ENCODE results near the gene APBB3. TPM values are rescaled to one million over a fixed set of nuclear protein-coding genes. Genes with fewer than 3 reads are reported as not detected.
"Not testable (repeated sequence)": the region's sequence is repeated elsewhere in the genome, so short reads cannot be mapped to it uniquely, and the experiment has no call there.

APBB3 gene
- total and polyA plus RNA-seq, 7 experiments from 2014 or later, result 6.3 to 77.8 (median 61.6) TPM

- no peaks in the 10 kb centered on the region for H3K4me1 ChIP-seq (ENCODE audit: control insufficient read depth in 2 of 2, insufficient read depth in 2 of 2, low read length in 2 of 2)
- no peaks in the 10 kb centered on the region for H3K27me3 ChIP-seq (ENCODE audit: control insufficient read depth in 2 of 2, insufficient read depth in 2 of 2, low read length in 2 of 2)
- H3K9me3 ChIP-seq (ENCODE audit: control insufficient read depth in 2 of 3, low read length in 3 of 3), result no peaks in the 10 kb centered on the region
- DNase-seq, result no peak
- Mint-ChIP-seq H3K27ac (no peak overlapping the region), H3K36me3 (no peaks in the 10 kb centered on the region), H3K4me1 (peaks cover 0 to 1% (median 0%) of the 10 kb centered on the region in 7 donors), H3K27me3 (peaks cover 0 to 10% (median 0%) of the 10 kb centered on the region in 5 donors), H3K4me3 (no peak overlapping the region), H3K9me3 (peaks cover 0 to 1% (median 0%) of the 10 kb centered on the region in 11 donors)
- CTCF ChIA-PET, result no interaction called here
- POLR2A ChIA-PET, result interaction anchor here (0.6 kb wide), 1 partner anchor 30 kb away, joined by 3 read pairs; no protein-coding TSS in a partner anchor
- intact Hi-C loops (cut with micrococcal nuclease), result no loop called here
- H3K4me3 ChIP-seq (ENCODE audit: low read length), result no peak overlapping the region
- no peak overlapping the region for H3K27ac ChIP-seq (ENCODE audit: low read depth, low read length)
- H3K36me3 ChIP-seq (ENCODE audit: control insufficient read depth in 2 of 3, insufficient read depth in 3 of 3, low read length in 3 of 3), result no peaks in the 10 kb centered on the region
- no peak for ATAC-seq
Observed at GRCh38 chr5:140603734-140604133, 39.3 kb upstream of the APBB3 start.

- ATAC-seq; H3K27ac Mint-ChIP-seq; H3K4me1 ChIP-seq (ENCODE audit: control insufficient read depth in 2 of 2, insufficient read depth in 2 of 2, low read length in 2 of 2); intact Hi-C loops (cut with micrococcal nuclease); H3K36me3 Mint-ChIP-seq; H3K9me3 Mint-ChIP-seq; DNase-seq; H3K27me3 ChIP-seq (ENCODE audit: control insufficient read depth in 2 of 2, insufficient read depth in 2 of 2, low read length in 2 of 2); H3K4me3 Mint-ChIP-seq; H3K4me3 ChIP-seq (ENCODE audit: low read length); H3K27ac ChIP-seq (ENCODE audit: low read depth, low read length); H3K9me3 ChIP-seq (ENCODE audit: control insufficient read depth in 2 of 3, low read length in 3 of 3); H3K27me3 Mint-ChIP-seq; CTCF ChIA-PET; H3K4me1 Mint-ChIP-seq; H3K36me3 ChIP-seq (ENCODE audit: control insufficient read depth in 2 of 3, insufficient read depth in 3 of 3, low read length in 3 of 3): not testable (repeated sequence)
- POLR2A ChIA-PET, result interaction anchor here (0.6 kb wide), 1 partner anchor 31 kb away, joined by 3 read pairs; no protein-coding TSS in a partner anchor
Observed at GRCh38 chr5:140603446-140603698, 39.0 kb upstream of the APBB3 start.

GRCh38 chr5:140602147-140602546 lies 37.7 kb upstream of the APBB3 start:
- no peak for DNase-seq
- Histone ChIP-seq H3K4me1 (ENCODE audit: control insufficient read depth in 2 of 2, insufficient read depth in 2 of 2, low read length in 2 of 2) (no peaks in the 10 kb centered on the region), H3K36me3 (ENCODE audit: control insufficient read depth in 2 of 3, insufficient read depth in 3 of 3, low read length in 3 of 3) (no peaks in the 10 kb centered on the region), H3K27me3 (ENCODE audit: control insufficient read depth in 2 of 2, insufficient read depth in 2 of 2, low read length in 2 of 2) (no peaks in the 10 kb centered on the region), H3K27ac (ENCODE audit: low read depth, low read length) (no peak overlapping the region), H3K9me3 (ENCODE audit: control insufficient read depth in 2 of 3, low read length in 3 of 3) (no peaks in the 10 kb centered on the region), H3K4me3 (ENCODE audit: low read length) (no peak overlapping the region)
- ChIA-PET CTCF (no interaction called here), POLR2A (no interaction called here)
- H3K4me1 Mint-ChIP-seq, result no peaks in the 10 kb centered on the region
- peaks cover 0 to 12% (median 0%) of the 10 kb centered on the region in 5 donors for H3K27me3 Mint-ChIP-seq
- H3K4me3 Mint-ChIP-seq, result no peak overlapping the region
- no peaks in the 10 kb centered on the region for H3K36me3 Mint-ChIP-seq
- peak; percentile 45 for ATAC-seq
- peaks cover 0 to 1% (median 0%) of the 10 kb centered on the region in 11 donors for H3K9me3 Mint-ChIP-seq
- H3K27ac Mint-ChIP-seq, result no peak overlapping the region
- intact Hi-C loops (cut with micrococcal nuclease), result no loop called here

- peaks cover 0 to 10% (median 2%) of the 10 kb centered on the region in 5 donors for H3K27me3 Mint-ChIP-seq
- intact Hi-C loops (cut with micrococcal nuclease), result no loop called here
- H3K4me3 Mint-ChIP-seq, result no peak overlapping the region
- Histone ChIP-seq H3K9me3 (ENCODE audit: control insufficient read depth in 2 of 3, low read length in 3 of 3) (no peaks in the 10 kb centered on the region), H3K4me3 (ENCODE audit: low read length) (no peak overlapping the region), H3K27me3 (ENCODE audit: control insufficient read depth in 2 of 2, insufficient read depth in 2 of 2, low read length in 2 of 2) (no peaks in the 10 kb centered on the region), H3K36me3 (ENCODE audit: control insufficient read depth in 2 of 3, insufficient read depth in 3 of 3, low read length in 3 of 3) (no peaks in the 10 kb centered on the region), H3K4me1 (ENCODE audit: control insufficient read depth in 2 of 2, insufficient read depth in 2 of 2, low read length in 2 of 2) (no peaks in the 10 kb centered on the region), H3K27ac (ENCODE audit: low read depth, low read length) (no peak overlapping the region)
- no peak overlapping the region for H3K27ac Mint-ChIP-seq
- no peak for ATAC-seq
- peaks cover 0 to 4% (median 0%) of the 10 kb centered on the region in 7 donors for H3K4me1 Mint-ChIP-seq
- peaks cover 0 to 1% (median 0%) of the 10 kb centered on the region in 11 donors for H3K9me3 Mint-ChIP-seq
- no peak for DNase-seq
- no peaks in the 10 kb centered on the region for H3K36me3 Mint-ChIP-seq
- CTCF ChIA-PET, result interaction anchor here (0.8 kb wide), 1 partner anchor 40 kb away, joined by 3 read pairs; no protein-coding TSS in a partner anchor
- POLR2A ChIA-PET, result no interaction called here
Observed at GRCh38 chr5:140600096-140600495, 35.7 kb upstream of the APBB3 start.

- no peak for DNase-seq
- no peak overlapping the region for H3K27ac ChIP-seq (ENCODE audit: low read depth, low read length)
- H3K27ac Mint-ChIP-seq, result no peak overlapping the region
- no peaks in the 10 kb centered on the region for H3K27me3 ChIP-seq (ENCODE audit: control insufficient read depth in 2 of 2, insufficient read depth in 2 of 2, low read length in 2 of 2)
- peaks cover 0 to 1% (median 0%) of the 10 kb centered on the region in 11 donors for H3K9me3 Mint-ChIP-seq
- H3K4me3 ChIP-seq (ENCODE audit: low read length), result no peak overlapping the region
- H3K9me3 ChIP-seq (ENCODE audit: control insufficient read depth in 2 of 3, low read length in 3 of 3), result no peaks in the 10 kb centered on the region
- peaks cover 0 to 4% (median 0%) of the 10 kb centered on the region in 7 donors for H3K4me1 Mint-ChIP-seq
- no peaks in the 10 kb centered on the region for H3K36me3 Mint-ChIP-seq
- peaks cover 0 to 6% (median 3%) of the 10 kb centered on the region in 5 donors for H3K27me3 Mint-ChIP-seq
- H3K4me3 Mint-ChIP-seq, result no peak overlapping the region
- ATAC-seq, result no peak
- no peaks in the 10 kb centered on the region for H3K36me3 ChIP-seq (ENCODE audit: control insufficient read depth in 2 of 3, insufficient read depth in 3 of 3, low read length in 3 of 3)
- intact Hi-C loops (cut with micrococcal nuclease), result no loop called here
- ChIA-PET POLR2A (no interaction called here), CTCF (no interaction called here)
- H3K4me1 ChIP-seq (ENCODE audit: control insufficient read depth in 2 of 2, insufficient read depth in 2 of 2, low read length in 2 of 2), result no peaks in the 10 kb centered on the region
Observed at GRCh38 chr5:140598836-140599235, 34.4 kb upstream of the APBB3 start.

- intact Hi-C loops (cut with micrococcal nuclease), result no loop called here
- Histone ChIP-seq H3K4me1 (ENCODE audit: control insufficient read depth in 2 of 2, insufficient read depth in 2 of 2, low read length in 2 of 2) (no peaks in the 10 kb centered on the region), H3K36me3 (ENCODE audit: control insufficient read depth in 2 of 3, insufficient read depth in 3 of 3, low read length in 3 of 3) (no peaks in the 10 kb centered on the region), H3K27ac (ENCODE audit: low read depth, low read length) (no peak overlapping the region), H3K27me3 (ENCODE audit: control insufficient read depth in 2 of 2, insufficient read depth in 2 of 2, low read length in 2 of 2) (no peaks in the 10 kb centered on the region), H3K4me3 (ENCODE audit: low read length) (no peak overlapping the region), H3K9me3 (ENCODE audit: control insufficient read depth in 2 of 3, low read length in 3 of 3) (no peaks in the 10 kb centered on the region)
- Mint-ChIP-seq H3K36me3 (no peaks in the 10 kb centered on the region), H3K9me3 (peaks cover 0 to 2% (median 0%) of the 10 kb centered on the region in 11 donors), H3K27ac (no peak overlapping the region), H3K27me3 (peaks cover 0 to 6% (median 3%) of the 10 kb centered on the region in 5 donors), H3K4me3 (no peak overlapping the region), H3K4me1 (peaks cover 0 to 4% (median 0%) of the 10 kb centered on the region in 7 donors)
- ATAC-seq (no peak), DNase-seq (no peak)
- CTCF ChIA-PET, result no interaction called here
- POLR2A ChIA-PET, result interaction anchor here (1.5 kb wide), 1 partner anchor 26 kb away, joined by 3 read pairs; no protein-coding TSS in a partner anchor
Observed at GRCh38 chr5:140596321-140596741, 31.9 kb upstream of the APBB3 start.

GRCh38 chr5:140595538-140596300 lies 31.3 kb upstream of the APBB3 start:
- no peaks in the 10 kb centered on the region for H3K9me3 ChIP-seq (ENCODE audit: control insufficient read depth in 2 of 3, low read length in 3 of 3)

More at GRCh38 chr5:140595538-140596300, 31.3 kb upstream of the APBB3 start:
- no peak for DNase-seq
- Mint-ChIP-seq H3K9me3 (peaks cover 0 to 2% (median 0%) of the 10 kb centered on the region in 11 donors), H3K36me3 (no peaks in the 10 kb centered on the region), H3K4me3 (no peak overlapping the region), H3K27ac (no peak overlapping the region), H3K4me1 (peaks cover 0 to 7% (median 0%) of the 10 kb centered on the region in 7 donors), H3K27me3 (peaks cover 0 to 6% (median 3%) of the 10 kb centered on the region in 5 donors)
- intact Hi-C loops (cut with micrococcal nuclease), result no loop called here
- H3K27ac ChIP-seq (ENCODE audit: low read depth, low read length), result no peak overlapping the region
- CTCF ChIA-PET, result no interaction called here
- H3K27me3 ChIP-seq (ENCODE audit: control insufficient read depth in 2 of 2, insufficient read depth in 2 of 2, low read length in 2 of 2), result no peaks in the 10 kb centered on the region
- H3K36me3 ChIP-seq (ENCODE audit: control insufficient read depth in 2 of 3, insufficient read depth in 3 of 3, low read length in 3 of 3), result no peaks in the 10 kb centered on the region
- peak; percentile 72 for ATAC-seq
- POLR2A ChIA-PET, result interaction anchor here (1.5 kb wide), 1 partner anchor 27 kb away, joined by 3 read pairs; no protein-coding TSS in a partner anchor
- H3K4me3 ChIP-seq (ENCODE audit: low read length), result no peak overlapping the region
- no peaks in the 10 kb centered on the region for H3K4me1 ChIP-seq (ENCODE audit: control insufficient read depth in 2 of 2, insufficient read depth in 2 of 2, low read length in 2 of 2)

Data from naive thymus-derived CD4-positive, alpha-beta T cell (primary cell).